Endothelial cell of umbilical vein (primary cell): Measurements from ENCODE around the gene STARD9.
"Not testable (repeated sequence)": the region's sequence is repeated elsewhere in the genome, so short reads cannot be mapped to it uniquely, and the experiment has no call there.

ENCODE experiments used
- EZH2 ChIP-seq: IDR thresholded peaks from 2 replicates; pipeline ENCODE4 v1.6.1; 2012; ENCODE audit warnings: borderline replicate concordance, low read depth, mild to moderate bottlenecking, moderate library complexity, low read length, inconsistent platforms; ENCODE audit not compliant: severe bottlenecking
- FOS ChIP-seq: IDR thresholded peaks from 2 replicates; pipeline ENCODE4 v1.6.1; 2011; ENCODE audit warnings: mild to moderate bottlenecking, low read length, moderate library complexity, borderline replicate concordance; ENCODE audit not compliant: insufficient read depth
- GATA2 ChIP-seq: IDR thresholded peaks from 2 replicates; pipeline ENCODE4 v1.7.0; 2011; ENCODE audit warnings: low read depth, mild to moderate bottlenecking, moderate library complexity, mixed read lengths, low read length; ENCODE audit not compliant: insufficient read length, insufficient read depth
- MYC ChIP-seq: IDR thresholded peaks from one replicate; pipeline ENCODE4 v1.6.1; 2011; ENCODE audit warnings: mild to moderate bottlenecking, low read depth, low read length
- POLR2A ChIP-seq: IDR thresholded peaks from 2 replicates; pipeline ENCODE4 v1.6.1; 2012; ENCODE audit warnings: low read depth, mild to moderate bottlenecking, control low read depth, low read length
- POLR2AphosphoS5 ChIP-seq: IDR thresholded peaks from 2 replicates; pipeline ENCODE4 v1.6.1; 2012; ENCODE audit warnings: low read depth, mild to moderate bottlenecking, control low read depth, low read length, moderate library complexity; ENCODE audit not compliant: insufficient read depth
- TF ChIP-seq, protein P1 (sequence below), 2 donors: IDR thresholded peaks; 1 replicate in 1 of 2; 2 replicates in 1 of 2; pipeline ENCODE4 v1.5.1; 2011; ENCODE audit warnings: low read length in 2 of 2, mild to moderate bottlenecking in 2 of 2, moderate library complexity in 2 of 2, control low read depth in 1 of 2, inconsistent platforms in 1 of 2, low read depth in 1 of 2; ENCODE audit not compliant: insufficient read depth in 1 of 2; ENCODE audit errors: extremely low read depth in 1 of 2

DNA sequence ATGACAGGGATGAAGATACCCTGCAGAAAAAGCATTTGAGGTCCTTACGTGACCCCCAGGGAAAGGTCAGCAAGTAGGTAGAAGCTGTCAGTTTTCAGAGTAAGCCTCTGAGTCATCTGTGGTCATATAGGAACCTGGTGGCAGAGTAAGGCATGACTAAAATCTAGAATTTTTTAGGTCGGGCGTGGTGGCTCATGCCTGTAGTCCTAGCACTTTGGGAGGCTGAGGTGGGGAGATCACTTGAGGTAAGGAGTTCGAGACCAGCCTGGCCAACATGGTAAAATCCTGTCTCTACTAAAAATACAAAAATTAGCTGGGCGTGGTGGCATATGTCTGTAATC is 104.7 kb downstream of the STARD9 start:
- TF ChIP-seq, protein P1, sequence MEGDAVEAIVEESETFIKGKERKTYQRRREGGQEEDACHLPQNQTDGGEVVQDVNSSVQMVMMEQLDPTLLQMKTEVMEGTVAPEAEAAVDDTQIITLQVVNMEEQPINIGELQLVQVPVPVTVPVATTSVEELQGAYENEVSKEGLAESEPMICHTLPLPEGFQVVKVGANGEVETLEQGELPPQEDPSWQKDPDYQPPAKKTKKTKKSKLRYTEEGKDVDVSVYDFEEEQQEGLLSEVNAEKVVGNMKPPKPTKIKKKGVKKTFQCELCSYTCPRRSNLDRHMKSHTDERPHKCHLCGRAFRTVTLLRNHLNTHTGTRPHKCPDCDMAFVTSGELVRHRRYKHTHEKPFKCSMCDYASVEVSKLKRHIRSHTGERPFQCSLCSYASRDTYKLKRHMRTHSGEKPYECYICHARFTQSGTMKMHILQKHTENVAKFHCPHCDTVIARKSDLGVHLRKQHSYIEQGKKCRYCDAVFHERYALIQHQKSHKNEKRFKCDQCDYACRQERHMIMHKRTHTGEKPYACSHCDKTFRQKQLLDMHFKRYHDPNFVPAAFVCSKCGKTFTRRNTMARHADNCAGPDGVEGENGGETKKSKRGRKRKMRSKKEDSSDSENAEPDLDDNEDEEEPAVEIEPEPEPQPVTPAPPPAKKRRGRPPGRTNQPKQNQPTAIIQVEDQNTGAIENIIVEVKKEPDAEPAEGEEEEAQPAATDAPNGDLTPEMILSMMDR (IDR thresholded peaks at IDR 0.05; ENCODE audit: extremely low read depth in 1 of 2, insufficient read depth in 1 of 2, low read depth in 1 of 2, low read length in 2 of 2), result not testable (repeated sequence)
- not testable (repeated sequence) for TF ChIP-seq POLR2AphosphoS5, FOS, GATA2, EZH2, POLR2A, MYC
